T1000 (cell line): Measurements from ENCODE around the gene DACT1.
"Not testable (repeated sequence)": the region's sequence is repeated elsewhere in the genome, so short reads cannot be mapped to it uniquely, and the experiment has no call there.

Experiments used
- DNase-seq: peaks from one replicate; lab custom pipeline; 2025; ENCODE audit warnings: mixed read lengths; lab: John Stamatoyannopoulos, UW

Gene DACT1

DNA sequence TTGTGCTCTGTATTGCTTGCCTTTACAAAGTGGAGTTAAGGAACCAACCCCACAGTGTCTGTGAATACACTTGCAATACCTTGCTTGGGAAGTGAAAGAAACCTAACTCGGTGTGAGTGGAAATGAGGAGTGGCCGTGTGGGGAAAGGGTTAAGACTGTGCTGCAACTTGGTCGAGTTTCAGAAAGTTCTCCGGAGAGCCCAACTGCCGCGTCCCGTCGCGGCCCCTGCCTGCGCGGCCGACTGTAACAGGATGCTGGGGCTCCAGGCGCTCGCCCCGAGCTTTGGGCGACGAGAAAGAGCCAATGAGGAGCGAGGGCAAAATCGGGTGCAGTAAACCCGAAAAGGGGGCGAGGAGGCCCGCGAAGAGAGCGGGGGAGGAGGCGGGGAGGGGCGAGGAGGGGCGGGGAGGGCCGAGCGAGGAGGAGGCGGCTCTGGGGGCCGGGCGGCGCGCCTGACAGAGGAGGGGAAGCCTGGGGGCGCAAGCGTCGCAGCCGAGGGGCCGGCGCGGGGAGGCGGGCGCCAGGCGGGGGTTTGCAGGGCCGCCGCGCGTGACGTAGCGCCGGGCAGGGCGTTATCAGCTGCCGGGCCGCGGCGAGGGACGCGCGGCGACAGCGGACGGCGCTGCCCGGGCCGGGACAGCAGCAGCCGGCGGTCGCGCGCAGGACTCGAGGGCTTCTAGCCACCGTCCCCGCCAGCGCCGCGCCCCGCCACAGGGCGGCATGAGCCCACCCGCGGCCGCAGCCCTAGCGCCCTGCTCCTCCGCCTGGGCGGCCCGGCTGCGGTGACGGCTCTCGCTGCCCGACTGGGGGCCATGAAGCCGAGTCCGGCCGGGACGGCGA, at the start of gene DACT1:
TSS of gene DACT1 (plus strand) at position 572 of the 840 bp plus-strand sequence. CDS start at position 813, 241 bp downstream.
- DNase-seq: peak; percentile 52

- DNase-seq: not testable (repeated sequence)
These were observed 49.4 kb upstream of the DACT1 start for GRCh38 chr14:58588321-58588720.

DNA sequence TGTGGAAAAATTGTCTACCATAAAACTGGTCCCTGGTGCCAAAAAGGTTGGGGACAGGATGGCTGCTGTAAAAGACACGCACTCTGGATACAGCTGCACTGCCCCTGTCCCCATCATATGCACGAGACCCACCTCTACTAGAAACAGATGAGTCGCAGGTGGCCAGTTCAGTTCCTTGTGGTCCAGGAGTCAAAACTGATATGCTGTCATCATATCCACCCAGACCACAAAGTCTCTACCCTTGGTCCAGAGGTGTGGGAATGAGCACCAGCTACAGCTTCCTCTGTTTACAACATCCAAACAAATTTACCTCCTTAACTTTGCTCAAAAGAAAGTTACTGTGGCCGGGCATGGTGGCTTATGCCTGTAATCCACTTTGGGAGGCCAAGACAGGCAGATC, 43.8 kb upstream of the DACT1 start:
- no peak for DNase-seq

GRCh38 chr14:58597041-58597440, 40.7 kb upstream of the DACT1 start:
- no peak for DNase-seq

DNA sequence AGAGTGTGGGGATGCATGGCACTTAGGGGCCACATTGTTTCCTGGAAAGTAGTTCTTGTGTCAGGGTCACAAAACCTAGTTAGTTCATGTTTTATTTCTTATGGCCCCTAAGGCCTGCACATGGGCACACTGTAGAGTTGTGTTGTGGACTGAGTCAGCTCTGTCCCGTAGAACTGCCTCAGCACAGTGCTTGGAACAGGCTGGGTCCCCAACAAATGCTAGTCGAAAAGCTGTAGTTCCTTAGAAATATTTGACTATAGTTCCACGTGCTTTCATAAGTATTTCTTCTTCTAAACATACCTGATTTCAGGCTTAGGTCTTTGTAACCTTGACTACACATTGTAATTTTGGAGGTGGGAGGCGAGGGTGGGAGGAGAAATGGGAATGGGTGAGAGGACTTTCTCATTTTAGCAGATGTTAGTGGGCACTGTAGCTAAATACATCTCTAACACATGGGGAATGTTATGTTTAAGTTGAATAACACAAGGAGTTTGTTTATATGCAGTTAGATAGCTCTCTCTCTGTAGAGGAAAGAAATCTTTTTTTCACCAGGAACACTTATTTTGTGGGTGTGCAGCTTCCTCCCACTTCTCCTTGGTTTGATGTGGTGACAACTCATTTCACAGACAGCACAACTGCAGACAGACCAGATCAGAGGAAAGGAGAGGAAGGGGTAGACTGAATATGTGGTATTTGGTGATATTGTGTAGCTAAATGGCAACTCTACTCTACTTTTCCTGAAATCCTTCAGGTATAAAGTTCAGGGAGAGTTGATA, 39.5 kb upstream of the DACT1 start:
- DNase-seq: no peak

DNA sequence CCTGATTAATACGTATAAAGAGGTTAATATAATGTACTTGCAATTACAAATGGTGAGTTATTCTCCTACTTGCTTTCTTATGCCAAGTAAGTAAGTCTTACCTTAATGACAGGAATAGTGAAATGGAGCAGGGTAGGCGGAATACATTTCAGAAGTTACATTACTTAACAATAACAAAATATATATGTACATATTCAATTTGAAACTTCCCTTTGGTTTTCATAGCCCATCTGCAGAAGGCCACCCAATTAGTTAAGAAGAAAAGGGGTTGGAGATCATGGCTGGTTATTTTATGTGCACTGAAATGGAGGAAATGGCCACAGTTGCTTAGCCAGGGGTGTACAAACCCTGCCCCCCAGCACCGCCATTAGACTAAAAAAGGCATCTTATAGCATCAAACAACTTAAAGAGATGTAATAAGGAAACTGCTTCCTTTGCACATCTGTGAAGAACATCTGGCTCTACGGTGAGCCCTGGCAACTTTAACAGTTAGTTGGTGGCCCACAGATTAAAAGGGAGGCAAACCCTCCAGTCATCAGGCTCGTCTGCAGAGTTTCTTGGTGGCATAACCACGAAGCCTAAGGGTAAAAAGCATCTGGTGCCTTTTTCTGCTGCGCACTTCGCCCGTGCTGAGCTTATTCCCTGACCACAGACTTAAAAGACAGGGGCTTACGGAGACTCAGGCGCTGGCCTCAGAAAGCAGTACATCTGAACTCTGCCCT, 38.8 kb upstream of the DACT1 start:
- no peak for DNase-seq

DNA sequence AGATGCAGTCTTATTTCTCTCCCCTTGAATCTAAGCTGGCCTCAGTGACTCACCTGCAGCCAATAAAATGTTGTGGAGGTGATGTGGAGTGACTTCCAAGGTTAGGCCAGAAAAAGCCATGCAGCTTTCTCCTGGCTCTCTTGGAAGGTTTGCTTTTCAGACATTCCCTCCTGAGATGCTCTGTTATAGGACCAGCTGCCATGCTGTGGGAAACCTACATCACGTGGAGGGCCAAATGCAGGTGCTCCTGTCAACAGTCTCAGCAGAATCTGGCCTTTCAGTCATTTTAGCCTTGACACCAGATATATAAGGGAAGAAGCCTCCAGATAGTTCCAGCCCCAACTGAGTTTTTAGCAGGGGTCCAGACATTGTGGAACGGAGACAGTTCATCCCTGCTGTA, 38.1 kb upstream of the DACT1 start:
- DNase-seq: no peak

DNA sequence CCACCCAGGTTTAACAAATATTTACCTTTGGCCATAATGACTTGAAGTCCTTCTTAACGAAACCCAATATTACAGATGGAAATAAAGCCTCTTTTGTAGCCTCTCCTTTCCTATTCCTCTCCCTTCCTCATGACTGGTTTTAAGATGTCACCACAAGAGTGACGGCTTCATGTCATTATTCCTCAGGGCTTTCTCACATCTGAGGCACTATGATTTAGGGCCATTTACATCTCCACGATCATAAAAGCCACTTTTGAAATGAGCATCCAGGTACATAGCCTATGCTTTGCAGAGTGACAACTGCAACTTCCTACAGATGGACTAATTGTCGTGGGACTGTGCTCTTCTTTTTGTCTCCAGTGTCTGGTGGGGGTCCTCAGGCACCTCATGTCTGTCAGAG, 32.3 kb upstream of the DACT1 start:
- no peak for DNase-seq

- DNase-seq: no peak
These were observed 30.4 kb upstream of the DACT1 start for GRCh38 chr14:58607131-58607951.

- no peak for DNase-seq
These were observed 29.8 kb upstream of the DACT1 start for GRCh38 chr14:58607952-58608317.

DNA sequence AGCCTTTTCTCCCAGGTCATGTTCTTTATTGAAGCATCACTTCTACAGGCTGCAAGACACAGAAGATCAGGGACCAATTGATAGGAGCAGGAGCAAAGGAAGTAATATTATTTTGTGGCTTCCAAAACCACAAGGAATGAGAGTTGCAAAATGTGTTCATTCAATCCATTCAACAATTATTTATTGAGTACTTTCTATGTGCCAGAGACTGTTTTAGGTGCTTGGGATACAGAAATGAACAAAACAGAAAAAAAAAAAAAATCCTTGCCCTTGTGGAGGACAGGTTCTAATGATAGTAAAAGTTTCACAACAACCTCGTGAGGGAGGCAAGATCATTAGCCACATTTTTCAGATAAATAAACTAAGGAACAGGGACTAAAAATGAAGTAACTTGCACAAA, 20.1 kb upstream of the DACT1 start:
- no peak for DNase-seq

- DNase-seq: no peak
These were observed 17.8 kb upstream of the DACT1 start for GRCh38 chr14:58620011-58620410.

DNA sequence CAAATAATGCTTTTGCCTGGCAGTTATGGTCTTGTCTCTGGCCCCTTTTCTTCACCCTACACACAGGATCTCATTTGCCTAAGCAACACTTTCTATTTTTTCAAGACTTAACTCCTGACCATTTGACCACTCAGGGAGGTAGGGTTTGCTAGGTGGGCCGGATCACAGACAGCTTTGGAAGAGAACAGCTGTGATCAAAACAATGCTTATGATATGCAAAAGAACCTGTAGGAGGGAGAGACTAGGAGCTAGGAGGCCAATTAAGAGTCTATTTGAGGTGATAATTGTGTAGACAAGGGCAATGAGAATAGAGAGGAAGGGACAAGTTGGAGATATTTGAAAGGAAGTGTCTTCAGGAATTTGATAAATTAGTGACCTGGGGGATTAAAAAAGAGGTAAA, 12.3 kb upstream of the DACT1 start:
- no peak for DNase-seq

DNA sequence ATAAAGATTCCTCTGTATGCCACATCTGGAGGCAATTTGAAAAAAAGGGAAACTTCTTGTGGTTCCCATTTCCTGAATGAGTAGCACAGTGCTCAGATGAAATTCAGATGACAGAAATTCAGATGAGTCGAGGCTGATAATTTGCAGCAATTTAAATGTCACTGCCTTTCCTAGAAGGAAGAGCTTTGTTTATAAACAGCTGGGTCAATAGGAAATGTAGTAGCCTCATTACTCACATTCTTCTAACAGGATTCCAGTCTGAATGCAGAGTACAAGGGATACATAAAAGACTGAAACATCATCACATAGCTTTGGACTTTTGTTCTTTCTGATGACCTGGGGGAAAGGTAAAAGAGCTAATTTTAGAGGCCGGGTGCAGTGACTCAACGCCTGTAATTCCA, 11.3 kb upstream of the DACT1 start:
- DNase-seq: no peak

GRCh38 chr14:58628406-58628805, 9.4 kb upstream of the DACT1 start:
- DNase-seq: no peak

DNA sequence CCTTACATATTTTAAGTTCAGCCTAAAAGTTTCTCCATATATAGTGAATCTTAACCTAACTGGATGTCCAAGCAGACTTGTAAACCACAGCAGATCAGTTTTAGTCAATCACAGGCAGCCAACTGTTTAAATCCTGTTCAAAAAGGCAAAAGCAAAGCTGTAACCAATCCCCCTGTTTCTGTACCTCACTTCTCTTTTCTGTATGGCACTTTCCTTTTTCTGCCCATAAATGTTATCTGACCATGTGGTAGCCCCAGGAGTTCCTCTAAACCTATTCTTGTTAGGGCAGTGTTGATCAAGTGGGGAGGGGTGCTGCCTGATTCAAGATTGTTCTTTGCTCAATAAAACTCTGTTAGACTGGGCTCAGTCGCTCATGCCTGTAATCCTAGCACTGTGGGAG, 8.5 kb upstream of the DACT1 start:
- no peak for DNase-seq

DNA sequence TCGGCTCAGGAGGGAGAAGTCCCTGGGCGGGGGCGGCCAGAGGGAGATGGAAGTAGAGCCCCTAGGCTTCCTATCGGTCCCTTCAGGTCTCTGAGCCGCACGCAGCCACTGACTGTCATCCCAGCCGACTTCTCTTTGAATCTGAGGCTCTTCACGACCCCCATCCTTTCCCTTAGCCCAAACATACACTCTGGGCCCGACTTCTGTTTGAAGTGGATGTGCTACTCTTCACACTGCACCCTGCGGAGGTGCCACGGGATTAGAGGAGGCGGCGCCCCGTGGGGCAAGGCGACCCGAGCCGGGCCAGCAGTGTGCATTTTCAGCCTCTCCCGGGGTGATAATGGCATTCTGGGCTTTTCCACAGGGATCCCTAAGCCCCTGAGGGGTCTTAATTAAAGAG, 6.0 kb upstream of the DACT1 start:
- DNase-seq: no peak

GRCh38 chr14:58633831-58634230, 3.9 kb upstream of the DACT1 start:
- no peak for DNase-seq

- no peak for DNase-seq
These were observed 3.2 kb upstream of the DACT1 start for GRCh38 chr14:58634406-58635090.

GRCh38 chr14:58635091-58635830, 2.5 kb upstream of the DACT1 start:
- no peak for DNase-seq

- DNase-seq: no peak
These were observed 1.6 kb upstream of the DACT1 start for GRCh38 chr14:58636129-58636528.
